Endothelial cell (in vitro differentiated cells): ENCODE data around the gene LIPI. TPM values are rescaled to one million over a fixed set of nuclear protein-coding genes. Genes with fewer than 3 reads are reported as not detected.
"Not testable (repeated sequence)": the region's sequence is repeated elsewhere in the genome, so short reads cannot be mapped to it uniquely, and the experiment has no call there.

ENCODE experiments used
- DNase-seq: peaks from one replicate; pipeline ENCODE4 v3.0.0; 2021; ENCODE audit warnings: low spot score
- H3K27ac Mint-ChIP-seq: one replicate; pipeline ENCODE4 v1.8.0; 2021; ENCODE audit warnings: mixed read lengths, inconsistent platforms; ENCODE audit not compliant: unreplicated experiment
- H3K27me3 Mint-ChIP-seq: one replicate; pipeline ENCODE4 v1.8.0; 2021; ENCODE audit warnings: mild to moderate bottlenecking, moderate library complexity, mixed read lengths, inconsistent platforms; ENCODE audit not compliant: unreplicated experiment
- H3K36me3 Mint-ChIP-seq: one replicate; pipeline ENCODE4 v1.8.0; 2021; ENCODE audit warnings: mild to moderate bottlenecking, low read depth, mixed read lengths, inconsistent platforms; ENCODE audit not compliant: unreplicated experiment
- H3K4me1 Mint-ChIP-seq: one replicate; pipeline ENCODE4 v1.8.0; 2021; ENCODE audit warnings: mild to moderate bottlenecking, mixed read lengths, inconsistent platforms; ENCODE audit not compliant: unreplicated experiment
- H3K4me3 Mint-ChIP-seq: one replicate; pipeline ENCODE4 v1.8.0; 2021; ENCODE audit warnings: mild to moderate bottlenecking, mixed read lengths, inconsistent platforms; ENCODE audit not compliant: unreplicated experiment
- H3K9me3 Mint-ChIP-seq: one replicate; pipeline ENCODE4 v1.8.0; 2021; ENCODE audit warnings: mixed read lengths, inconsistent platforms; ENCODE audit not compliant: unreplicated experiment
- total RNA-seq: library from RNA; stranded (reverse); fragmentation: NEBNext Ultra II Directional; extraction: Animal tissue kit (Norgen Biotek cat#: 25700); gene quantifications from one replicate; pipeline ENCODE4 v1.2.1, GENCODE V29; 2021; ENCODE audit not compliant: unreplicated experiment
- TF ChIP-seq, protein P1 (sequence below): fragments of 200-600 bp; sonication (generic); IDR thresholded peaks from one replicate; pipeline ENCODE4 v1.5.0; 2021; ENCODE audit warnings: antibody characterized with exemption; ENCODE audit not compliant: unreplicated experiment

LIPI gene
- total RNA-seq, 1 donor from 2014 or later: not detected

DNA sequence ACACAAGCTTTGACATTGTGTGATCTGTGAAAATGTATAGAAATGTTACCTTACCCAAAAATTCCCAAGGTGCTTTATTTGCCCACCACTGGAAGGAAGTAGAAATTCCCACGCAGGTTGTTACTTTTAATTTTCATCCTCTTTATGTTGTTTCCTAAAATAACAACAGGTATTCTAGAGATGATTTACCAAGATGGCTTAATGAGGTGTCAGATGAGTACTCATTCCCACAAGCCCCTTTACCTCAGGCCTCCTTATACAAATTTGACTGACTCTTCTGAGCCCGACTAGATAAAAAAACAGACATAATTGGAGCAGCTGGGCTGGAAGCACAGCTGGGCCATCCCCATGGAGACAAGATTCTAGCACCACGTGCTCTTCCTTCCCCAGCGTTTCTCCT lies 114.6 kb downstream of the LIPI start:
- H3K4me3 Mint-ChIP-seq: no peak overlapping the region
- TF ChIP-seq, protein P1, sequence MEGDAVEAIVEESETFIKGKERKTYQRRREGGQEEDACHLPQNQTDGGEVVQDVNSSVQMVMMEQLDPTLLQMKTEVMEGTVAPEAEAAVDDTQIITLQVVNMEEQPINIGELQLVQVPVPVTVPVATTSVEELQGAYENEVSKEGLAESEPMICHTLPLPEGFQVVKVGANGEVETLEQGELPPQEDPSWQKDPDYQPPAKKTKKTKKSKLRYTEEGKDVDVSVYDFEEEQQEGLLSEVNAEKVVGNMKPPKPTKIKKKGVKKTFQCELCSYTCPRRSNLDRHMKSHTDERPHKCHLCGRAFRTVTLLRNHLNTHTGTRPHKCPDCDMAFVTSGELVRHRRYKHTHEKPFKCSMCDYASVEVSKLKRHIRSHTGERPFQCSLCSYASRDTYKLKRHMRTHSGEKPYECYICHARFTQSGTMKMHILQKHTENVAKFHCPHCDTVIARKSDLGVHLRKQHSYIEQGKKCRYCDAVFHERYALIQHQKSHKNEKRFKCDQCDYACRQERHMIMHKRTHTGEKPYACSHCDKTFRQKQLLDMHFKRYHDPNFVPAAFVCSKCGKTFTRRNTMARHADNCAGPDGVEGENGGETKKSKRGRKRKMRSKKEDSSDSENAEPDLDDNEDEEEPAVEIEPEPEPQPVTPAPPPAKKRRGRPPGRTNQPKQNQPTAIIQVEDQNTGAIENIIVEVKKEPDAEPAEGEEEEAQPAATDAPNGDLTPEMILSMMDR: no peak
- H3K27ac Mint-ChIP-seq: no peak overlapping the region
- H3K36me3 Mint-ChIP-seq: peaks cover 6% of the 10 kb centered on the region
- no peaks in the 10 kb centered on the region for H3K4me1 Mint-ChIP-seq
- H3K9me3 Mint-ChIP-seq: no peaks in the 10 kb centered on the region
- no peak for DNase-seq
- H3K27me3 Mint-ChIP-seq: peaks cover 2% of the 10 kb centered on the region

DNA sequence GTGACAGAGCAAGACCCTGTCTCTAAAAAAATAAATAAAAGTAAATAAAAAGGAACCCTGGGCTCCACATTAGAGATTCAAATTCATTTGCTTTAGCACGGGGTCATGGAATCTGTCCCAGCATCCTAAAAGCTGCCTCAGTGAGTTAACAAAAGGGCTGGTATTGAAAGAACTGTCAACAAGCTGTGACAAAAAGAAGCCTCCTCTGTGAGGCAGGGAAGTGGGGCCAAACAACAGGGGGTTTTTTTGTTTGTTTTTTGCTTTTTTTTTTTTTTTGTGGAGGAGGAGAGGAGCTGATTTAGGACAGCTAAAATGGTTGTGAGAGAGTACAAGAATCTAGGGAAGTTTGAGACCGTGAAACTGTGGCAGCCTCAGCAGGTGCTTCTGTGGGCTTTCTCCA lies 115.7 kb downstream of the LIPI start:
- Mint-ChIP-seq H3K9me3 (no peaks in the 10 kb centered on the region), H3K27me3 (peaks cover 2% of the 10 kb centered on the region), H3K36me3 (peaks cover 6% of the 10 kb centered on the region), H3K4me3 (no peak overlapping the region), H3K27ac (no peak overlapping the region), H3K4me1 (no peaks in the 10 kb centered on the region)
- no peak for DNase-seq
- TF ChIP-seq, protein P1: no peak

DNA sequence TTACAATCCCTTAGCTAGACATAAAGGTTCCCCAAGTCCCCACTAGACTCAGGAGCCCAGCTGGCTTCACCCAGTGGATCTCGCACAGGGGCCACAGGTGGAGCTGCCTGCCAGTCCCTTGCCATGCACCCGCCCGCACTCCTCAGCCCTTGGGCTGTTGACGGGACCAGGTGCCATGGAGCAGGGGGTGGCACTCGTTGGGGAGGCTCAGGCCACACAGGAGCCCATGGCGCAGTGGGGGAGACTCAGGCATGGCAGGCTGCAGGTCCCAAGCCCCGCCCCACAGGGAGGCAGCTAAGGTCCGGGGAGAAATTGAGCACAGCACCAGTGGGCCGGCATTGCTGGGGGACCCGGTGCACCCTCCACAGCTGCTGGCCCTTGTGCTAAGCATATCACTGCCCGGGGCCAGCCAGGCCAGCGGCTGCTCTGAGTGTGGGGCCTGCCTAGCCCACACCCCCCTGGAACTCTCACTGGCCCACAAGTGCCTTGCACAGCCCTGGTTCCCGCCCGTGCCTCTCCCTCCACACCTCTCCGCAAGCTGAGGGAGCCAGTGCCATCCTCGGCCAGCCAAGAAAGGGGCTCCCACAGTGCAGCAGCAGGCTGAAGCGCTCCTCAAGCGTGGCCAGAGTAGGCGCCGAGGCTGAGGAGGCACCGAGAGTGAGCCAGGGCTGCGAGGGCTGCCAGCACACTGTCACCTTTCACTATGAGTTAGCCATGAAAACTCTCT lies 117.8 kb downstream of the LIPI start:
- no peak for DNase-seq
- H3K4me1 Mint-ChIP-seq: no peaks in the 10 kb centered on the region
- TF ChIP-seq, protein P1: no peak
- no peak overlapping the region for H3K4me3 Mint-ChIP-seq
- no peak overlapping the region for H3K27ac Mint-ChIP-seq
- peaks cover 2% of the 10 kb centered on the region for H3K27me3 Mint-ChIP-seq
- peaks cover 4% of the 10 kb centered on the region for H3K36me3 Mint-ChIP-seq
- H3K9me3 Mint-ChIP-seq: no peaks in the 10 kb centered on the region

DNA sequence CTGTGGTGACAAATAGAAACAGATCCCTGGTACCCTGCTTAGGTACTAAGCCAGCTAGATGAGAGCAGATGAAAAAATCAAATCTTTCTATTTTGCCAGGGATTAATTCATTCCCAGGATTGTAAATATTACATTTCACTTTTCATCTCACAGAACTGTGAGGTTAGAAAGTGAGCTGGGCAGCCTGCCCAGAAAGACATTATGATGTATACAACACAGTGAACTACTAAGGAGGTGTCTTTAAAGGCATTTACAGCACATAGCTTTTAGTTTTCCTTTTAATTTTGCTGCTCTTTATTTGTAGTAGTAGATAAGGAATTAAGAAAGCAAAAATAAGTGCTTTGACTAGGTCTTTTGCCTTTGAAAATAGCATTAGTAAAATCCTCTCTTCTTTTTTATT lies 120.6 kb downstream of the LIPI start:
- DNase-seq, H3K27ac Mint-ChIP-seq, H3K27me3 Mint-ChIP-seq, H3K4me3 Mint-ChIP-seq, H3K36me3 Mint-ChIP-seq, H3K9me3 Mint-ChIP-seq, H3K4me1 Mint-ChIP-seq: not testable (repeated sequence)

DNA sequence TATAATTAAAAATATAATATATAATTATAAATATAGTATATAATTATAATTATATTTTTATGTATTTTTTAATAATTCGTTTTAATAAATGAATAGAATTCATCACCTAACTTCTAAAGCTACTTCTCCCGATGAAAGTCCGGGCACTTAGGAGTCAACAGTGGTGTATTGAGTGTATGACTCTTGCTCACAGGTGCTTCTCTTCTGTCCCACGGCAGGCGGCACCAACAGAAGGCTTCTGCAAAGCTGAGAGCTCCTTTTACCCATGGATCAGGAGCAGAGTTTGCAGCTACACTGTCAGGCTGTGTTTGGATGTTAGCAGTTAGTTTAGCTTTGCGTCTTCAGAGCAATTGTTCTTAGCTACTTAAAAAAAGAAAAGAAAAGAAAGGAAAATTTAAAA lies 122.4 kb downstream of the LIPI start:
- H3K36me3 Mint-ChIP-seq: peaks cover 1% of the 10 kb centered on the region
- no peaks in the 10 kb centered on the region for H3K9me3 Mint-ChIP-seq
- TF ChIP-seq, protein P1: no peak
- no peak overlapping the region for H3K27ac Mint-ChIP-seq
- H3K4me3 Mint-ChIP-seq: no peak overlapping the region
- no peaks in the 10 kb centered on the region for H3K4me1 Mint-ChIP-seq
- no peak for DNase-seq
- peaks cover 2% of the 10 kb centered on the region for H3K27me3 Mint-ChIP-seq
